Small intestine (tissue), 7 donors: ENCODE data around the gene ZXDC. TPM values are rescaled to one million over a fixed set of nuclear protein-coding genes. Genes with fewer than 3 reads are reported as not detected.

Source experiments
- DNase-seq, 2 donors: peaks; one replicate each; pipeline versions ENCODE4 v3.0.0 to v3.0.0-alpha.2; 2013
- FAIRE-seq: peaks from 2 replicates; lab custom pipeline; 2012; peaks lifted over from hg19 to GRCh38; lab: Jason Lieb, UNC
- H3K27ac ChIP-seq, 3 donors: one replicate each; pipeline ENCODE4 v1.5.1; 2013; ENCODE audit warnings: low read length in 2 of 3, mild to moderate bottlenecking in 2 of 3, control low read depth in 1 of 3, inconsistent platforms in 1 of 3, low read depth in 1 of 3, moderate library complexity in 1 of 3
- H3K27me3 ChIP-seq, 3 donors: one replicate each; pipeline ENCODE4 v1.6.1; 2013; ENCODE audit warnings: low read length in 3 of 3, inconsistent platforms in 1 of 3; ENCODE audit not compliant: control insufficient read depth in 3 of 3, insufficient read depth in 3 of 3
- H3K36me3 ChIP-seq, 3 donors: one replicate each; pipeline ENCODE4 v1.6.1; 2013; ENCODE audit warnings: low read length in 3 of 3, inconsistent platforms in 1 of 3, low read depth in 1 of 3, mild to moderate bottlenecking in 1 of 3, moderate library complexity in 1 of 3; ENCODE audit not compliant: control insufficient read depth in 3 of 3, insufficient read depth in 2 of 3
- H3K4me1 ChIP-seq, 3 donors: one replicate each; pipeline ENCODE4 v1.6.1; 2013; ENCODE audit warnings: low read length in 2 of 3, inconsistent platforms in 1 of 3, low read depth in 1 of 3, mild to moderate bottlenecking in 1 of 3, moderate library complexity in 1 of 3; ENCODE audit not compliant: control insufficient read depth in 3 of 3, insufficient read depth in 2 of 3
- H3K4me3 ChIP-seq, 3 donors: one replicate each; pipeline ENCODE4 v1.5.1; 2013; ENCODE audit warnings: low read length in 3 of 3, control low read depth in 1 of 3, inconsistent platforms in 1 of 3, low read depth in 1 of 3, mild to moderate bottlenecking in 1 of 3, moderate library complexity in 1 of 3
- H3K9me3 ChIP-seq, 2 donors: one replicate each; pipeline ENCODE4 v1.6.1; 2013; ENCODE audit warnings: low read depth in 1 of 2, low read length in 1 of 2; ENCODE audit not compliant: control insufficient read depth in 2 of 2, insufficient read depth in 1 of 2
- WGBS, 3 donors: extraction: QIAGEN DNeasy Blood & Tissue Kit; methylation state at CpG; one replicate each; pipeline ENCODE4 v1.1.7; 2013; 5-methylcytosine and 5-hydroxymethylcytosine counted together
- polyA plus RNA-seq, 4 donors: library from polyadenylated mRNA; stranded (reverse) in 3 of 4; unstranded in 1 of 4; fragments of 200-250 nt in 3 of 4; fragments of 120-200 nt in 1 of 4; gene quantifications; one replicate each; pipeline versions ENCODE4 v1.2.1 to v1.2.3, GENCODE V29; 2013
- donor health status: healthy with polysubstance abuse.
- donor health status: control.
- donor health status: control.
- donor health status: Bipolar disorder and iron deficiency.
- donor health status: healthy.

Gene ZXDC
- polyA plus RNA-seq, 4 donors = 10.0 to 35.9 (median 13.3) TPM

GRCh38 chr3:126421573-126422119 is 54.0 kb downstream of the ZXDC start:
- DNase-seq = no peak
- Histone ChIP-seq H3K27me3 (no peaks in the 10 kb centered on the region), H3K4me1 (peaks cover 0 to 7% (median 0%) of the 10 kb centered on the region in 3 donors), H3K9me3 (peaks cover 2 to 5% of the 10 kb centered on the region in 2 donors), H3K36me3 (peaks cover 0 to 2% (median 0%) of the 10 kb centered on the region in 3 donors), H3K27ac (no peak overlapping the region), H3K4me3 (no peak overlapping the region)
- FAIRE-seq = no peak
- 71 to 83% (median 77%) methylated on average over 10 of the region's 10 CpGs for WGBS, 3 donors

- FAIRE-seq = no peak
- peak in 1 of 2 donors; percentile 72 for DNase-seq
- Histone ChIP-seq H3K36me3 (peaks cover 0 to 2% (median 0%) of the 10 kb centered on the region in 3 donors), H3K4me3 (no peak overlapping the region), H3K27me3 (peaks cover 0 to 9% (median 4%) of the 10 kb centered on the region in 3 donors), H3K9me3 (no peaks in the 10 kb centered on the region), H3K27ac (no peak overlapping the region), H3K4me1 (peaks cover 0 to 7% (median 0%) of the 10 kb centered on the region in 3 donors)
- WGBS, 3 donors = 35 to 66% (median 50%) methylated on average over 22 of the region's 22 CpGs
These were observed 55.6 kb downstream of the ZXDC start for GRCh38 chr3:126419886-126420786.

- no peak overlapping the region for H3K4me3 ChIP-seq
- no peaks in the 10 kb centered on the region for H3K9me3 ChIP-seq
- no peaks in the 10 kb centered on the region for H3K36me3 ChIP-seq
- DNase-seq (no peak), FAIRE-seq (no peak)
- 67 to 73% (median 70%) methylated on average over 6 of the region's 6 CpGs for WGBS, 3 donors
- H3K27ac ChIP-seq = no peak overlapping the region
- H3K4me1 ChIP-seq = peaks cover 0 to 7% (median 0%) of the 10 kb centered on the region in 3 donors
- peaks cover 0 to 9% (median 6%) of the 10 kb centered on the region in 3 donors for H3K27me3 ChIP-seq
These were observed 56.5 kb downstream of the ZXDC start for GRCh38 chr3:126419151-126419703.

- DNase-seq (no peak), FAIRE-seq (no peak)
- H3K27ac ChIP-seq = no peak overlapping the region
- H3K4me3 ChIP-seq = no peak overlapping the region
- WGBS, 3 donors = 83 to 92% (median 88%) methylated on average over 20 of the region's 20 CpGs
- H3K4me1 ChIP-seq = peaks cover 0 to 7% (median 0%) of the 10 kb centered on the region in 3 donors
- H3K27me3 ChIP-seq = peaks cover 0 to 9% (median 6%) of the 10 kb centered on the region in 3 donors
- no peaks in the 10 kb centered on the region for H3K36me3 ChIP-seq
- H3K9me3 ChIP-seq = no peaks in the 10 kb centered on the region
These were observed 57.0 kb downstream of the ZXDC start for GRCh38 chr3:126418661-126419131.

GRCh38 chr3:126417981-126418530 is 57.6 kb downstream of the ZXDC start:
- Histone ChIP-seq H3K4me3 (no peak overlapping the region), H3K36me3 (no peaks in the 10 kb centered on the region), H3K27me3 (peaks cover 0 to 9% (median 6%) of the 10 kb centered on the region in 3 donors), H3K27ac (no peak overlapping the region), H3K4me1 (peaks cover 0 to 7% (median 0%) of the 10 kb centered on the region in 3 donors), H3K9me3 (no peaks in the 10 kb centered on the region)
- FAIRE-seq (no peak), DNase-seq (no peak)
- WGBS, 3 donors = 84 to 91% (median 90%) methylated on average over 9 to 11 of the region's 11 CpGs

- DNase-seq = no peak
- H3K27me3 ChIP-seq = peaks cover 0 to 9% (median 6%) of the 10 kb centered on the region in 3 donors
- no peak overlapping the region for H3K4me3 ChIP-seq
- no peak for FAIRE-seq
- H3K9me3 ChIP-seq = no peaks in the 10 kb centered on the region
- no peak overlapping the region for H3K27ac ChIP-seq
- H3K4me1 ChIP-seq = peaks cover 0 to 7% (median 0%) of the 10 kb centered on the region in 3 donors
- WGBS, 3 donors = 39 to 54% (median 45%) methylated on average over 4 to 5 of the region's 5 CpGs
- H3K36me3 ChIP-seq = no peaks in the 10 kb centered on the region
These were observed 58.2 kb downstream of the ZXDC start for GRCh38 chr3:126417515-126417914.

GRCh38 chr3:126416943-126417342 is 58.7 kb downstream of the ZXDC start:
- 81 to 85% (median 83%) methylated on average over 7 of the region's 7 CpGs for WGBS, 3 donors
- H3K36me3 ChIP-seq = no peaks in the 10 kb centered on the region
- H3K9me3 ChIP-seq = no peaks in the 10 kb centered on the region
- DNase-seq (no peak), FAIRE-seq (no peak)
- H3K27me3 ChIP-seq = peaks cover 0 to 9% (median 6%) of the 10 kb centered on the region in 3 donors
- no peak overlapping the region for H3K27ac ChIP-seq
- peaks cover 0 to 7% (median 0%) of the 10 kb centered on the region in 3 donors for H3K4me1 ChIP-seq
- no peak overlapping the region for H3K4me3 ChIP-seq
